Thyroid gland (tissue), 4 donors: ENCODE data around the gene ST6GALNAC2.

Experiments
- POLR2A ChIP-seq, 2 donors: fragments of 450-650 bp; IDR thresholded peaks; one replicate each; pipeline ENCODE4 v1.6.1; 2017; ENCODE audit warnings: antibody characterized with exemption in 2 of 2, mild to moderate bottlenecking in 2 of 2, moderate library complexity in 1 of 2
- TF ChIP-seq, protein P1 (sequence below), 6 experiments: fragments of 200-600 bp in 3 of 6; fragments of 450-650 bp in 3 of 6; sonication (generic) in 3 of 6; IDR thresholded peaks; one replicate each; pipeline ENCODE4 v1.5.1; 2016 to 2019; ENCODE audit warnings: antibody characterized with exemption in 6 of 6, mild to moderate bottlenecking in 2 of 6, inconsistent platforms in 1 of 6, moderate library complexity in 1 of 6

DNA sequence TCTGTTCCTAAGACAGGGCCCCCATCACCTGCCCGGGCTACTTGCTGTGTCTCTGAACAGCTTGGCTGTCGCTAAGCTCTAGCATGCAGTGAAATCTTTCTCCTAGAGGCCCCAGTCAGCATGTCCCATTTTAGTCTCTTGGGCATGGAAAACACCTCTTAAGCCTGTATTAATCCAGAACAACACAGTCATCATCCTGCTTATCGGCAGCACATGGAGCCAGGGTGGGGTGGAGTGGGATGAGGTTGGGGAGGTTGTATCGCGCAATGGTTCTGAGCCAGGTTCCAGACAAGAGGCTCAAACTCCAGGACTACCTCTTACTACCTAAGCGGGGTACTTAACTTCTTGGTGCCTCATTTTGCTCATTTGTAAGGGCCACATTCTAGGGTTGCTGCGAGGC, 7.8 kb downstream of the ST6GALNAC2 start:
- TF ChIP-seq, protein P1, sequence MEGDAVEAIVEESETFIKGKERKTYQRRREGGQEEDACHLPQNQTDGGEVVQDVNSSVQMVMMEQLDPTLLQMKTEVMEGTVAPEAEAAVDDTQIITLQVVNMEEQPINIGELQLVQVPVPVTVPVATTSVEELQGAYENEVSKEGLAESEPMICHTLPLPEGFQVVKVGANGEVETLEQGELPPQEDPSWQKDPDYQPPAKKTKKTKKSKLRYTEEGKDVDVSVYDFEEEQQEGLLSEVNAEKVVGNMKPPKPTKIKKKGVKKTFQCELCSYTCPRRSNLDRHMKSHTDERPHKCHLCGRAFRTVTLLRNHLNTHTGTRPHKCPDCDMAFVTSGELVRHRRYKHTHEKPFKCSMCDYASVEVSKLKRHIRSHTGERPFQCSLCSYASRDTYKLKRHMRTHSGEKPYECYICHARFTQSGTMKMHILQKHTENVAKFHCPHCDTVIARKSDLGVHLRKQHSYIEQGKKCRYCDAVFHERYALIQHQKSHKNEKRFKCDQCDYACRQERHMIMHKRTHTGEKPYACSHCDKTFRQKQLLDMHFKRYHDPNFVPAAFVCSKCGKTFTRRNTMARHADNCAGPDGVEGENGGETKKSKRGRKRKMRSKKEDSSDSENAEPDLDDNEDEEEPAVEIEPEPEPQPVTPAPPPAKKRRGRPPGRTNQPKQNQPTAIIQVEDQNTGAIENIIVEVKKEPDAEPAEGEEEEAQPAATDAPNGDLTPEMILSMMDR (IDR thresholded peaks at IDR 0.05): no peak
- TF ChIP-seq POLR2A (IDR thresholded peaks at IDR 0.05): no peak
